Heart right ventricle (tissue), 16 donors: ENCODE results near the gene PCCA. TPM values are rescaled to one million over a fixed set of nuclear protein-coding genes. Genes with fewer than 3 reads are reported as not detected.

Source experiments
- ATAC-seq, 8 donors: fragments of 200-7000 bp; cut with Tn5 transposase; one replicate each; pipeline ENCODE4 v1.9.1; 2020; ENCODE audit warnings: mild to moderate bottlenecking in 8 of 8, moderate library complexity in 8 of 8, moderate number of reproducible peaks in 1 of 8
- DNase-seq, 2 donors: peaks; one replicate each; pipeline ENCODE4 v3.0.0-alpha.2; 2020
- H3K27ac ChIP-seq, 10 donors: fragments of 200-600 bp; sonication (generic) in 2 of 10; one replicate each; pipeline versions ENCODE4 v1.5.0 to v1.8.0; 2020 to 2022; ENCODE audit warnings: mild to moderate bottlenecking in 3 of 10
- H3K27me3 ChIP-seq, 7 donors: fragments of 200-600 bp; one replicate each; pipeline ENCODE4 v1.8.0; 2021 to 2022; ENCODE audit warnings: mild to moderate bottlenecking in 2 of 7
- H3K36me3 ChIP-seq, 9 donors: fragments of 200-600 bp; sonication (generic) in 1 of 9; one replicate each; pipeline versions ENCODE4 v1.5.0 to v1.8.0; 2020 to 2022; ENCODE audit warnings: mild to moderate bottlenecking in 2 of 9
- H3K4me1 ChIP-seq, 9 donors: fragments of 200-600 bp; sonication (generic) in 1 of 9; one replicate each; pipeline versions ENCODE4 v1.5.0 to v1.8.0; 2020 to 2022; ENCODE audit warnings: mild to moderate bottlenecking in 4 of 9
- H3K4me3 ChIP-seq, 10 donors: fragments of 200-600 bp; sonication (generic) in 2 of 10; one replicate each; pipeline versions ENCODE4 v1.5.0 to v1.8.0; 2020 to 2022; ENCODE audit warnings: mild to moderate bottlenecking in 7 of 10, moderate library complexity in 2 of 10
- H3K9me3 ChIP-seq, 11 donors: fragments of 200-600 bp in 10 of 11; sonication (generic) in 2 of 11; one replicate each; pipeline versions ENCODE4 v1.5.0 to v1.8.0; 2013 to 2022; ENCODE audit warnings: mild to moderate bottlenecking in 2 of 11, control low read depth in 1 of 11, moderate library complexity in 1 of 11
- WGBS, 2 donors: extraction: QIAGEN DNeasy Blood & Tissue Kit; methylation state at CpG; one replicate each; pipeline ENCODE4 v1.1.7; 2013; ENCODE audit warnings: inconsistent platforms in 1 of 2; 5-methylcytosine and 5-hydroxymethylcytosine counted together
- intact Hi-C, 10 donors: fragments of 100-400 bp; cut with DNase I; formaldehyde crosslinking; loops; one replicate each; pipeline versions ENCODE4 v1.11.1 to v1.14.2; 2022
- polyA plus RNA-seq, 2 donors: library from polyadenylated mRNA; stranded (reverse); fragments of 200-250 nt; gene quantifications; one replicate each; pipeline ENCODE4 v1.2.3, GENCODE V29; 2013
- total RNA-seq, 10 donors: library from RNA; stranded (reverse); fragmentation: NEBNext Ultra II Directional in 3 of 10; extraction: Animal tissue kit (Norgen Biotek cat#: 25700) in 3 of 10; gene quantifications; one replicate each; pipeline versions ENCODE4 v1.2.1 to v1.2.4, GENCODE V29; 2021 to 2023
- TF ChIP-seq, protein P1 (sequence below), 9 donors: fragments of 200-600 bp; sonication (generic) in 2 of 9; IDR thresholded peaks; one replicate each; pipeline versions ENCODE4 v1.5.0 to v1.8.0; 2021 to 2022; ENCODE audit warnings: antibody characterized with exemption in 9 of 9, mild to moderate bottlenecking in 5 of 9, moderate library complexity in 1 of 9
- donor health status: Arrhythmogenic right ventricular cardiomyopathy.
- donor health status: ischemic (EF 13 %, LVEDD 7.1; RV severe dilation, severe dysfunction).
- donor health status: healthy with polysubstance abuse.
- donor health status: DM: no; HTN: yes; CAD: no.
- donor health status: DM: no; HTN: no; CAD: no.
- donor health status: ischemic (EF 25% LVEDD 6.9; RV normal size, moderate dysfunction).
- donor health status: ischemic (EF 25% LVEDD 5.7; RV mildly dilated, moderate dysfunction).
- donor health status: healthy.
- donor health status: DM: yes; HTN: yes; CAD: no.
- donor health status: Ischemic cardiomyopathy.
- donor health status: ischemic (EF 35%, LVEDD 5.7; RV mildly dilated, moderate dysfunction).
- donor health status: nonischemic (EF 11% LVEDD 7.7; RV severe dilation, severe dysfunction).
- donor health status: DM: yes; HTN: yes; CAD: no.
- donor health status: PGD.
- donor health status: ischemic (EF 29% LVEDD 5.4; RV normal size, mild dysfunction).
- donor health status: nonischemic (EF 23%, LVEDD 6.1; RV moderate dilation, normal function).

PCCA gene
- total and polyA plus RNA-seq, 12 donors = 21.2 to 71.9 (median 60.7) TPM

DNA sequence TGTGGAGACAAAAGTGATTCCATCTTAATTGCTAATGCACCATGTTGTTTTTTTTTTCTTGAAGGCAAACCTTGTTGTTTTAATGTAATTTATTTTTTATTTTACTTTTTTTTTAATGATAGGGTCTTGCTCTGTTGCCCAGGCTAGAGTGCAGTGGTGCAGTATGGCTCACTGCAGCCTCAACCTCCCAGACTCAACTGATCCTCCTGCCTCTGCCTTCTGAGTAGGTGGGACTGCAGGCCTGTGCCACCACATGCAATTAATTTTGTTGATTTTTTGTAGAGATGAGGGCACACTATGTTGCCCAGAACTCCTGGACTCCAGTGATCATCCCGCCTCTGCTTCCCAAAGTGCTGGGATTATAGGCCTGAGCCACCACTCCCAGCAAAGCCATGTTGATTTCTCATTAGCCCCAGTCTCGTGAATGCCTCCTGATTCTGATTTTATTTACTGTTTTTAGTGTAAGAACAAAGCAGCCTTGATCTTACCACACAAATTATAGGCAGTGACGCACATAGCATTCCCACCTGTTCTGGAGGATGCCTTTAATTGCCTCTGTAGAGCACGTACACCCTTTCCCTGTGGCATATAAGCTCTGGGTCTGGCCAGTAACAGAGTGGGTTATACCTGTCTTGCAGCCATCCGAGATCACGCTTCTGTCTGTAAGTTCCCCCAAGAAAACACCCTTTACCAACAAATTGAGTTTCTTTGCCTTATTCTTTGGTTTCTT lies 349.3 kb downstream of the PCCA start:
- Histone ChIP-seq H3K36me3 (peaks cover 0 to 8% (median 0%) of the 10 kb centered on the region in 9 donors), H3K9me3 (no peaks in the 10 kb centered on the region), H3K27me3 (no peaks in the 10 kb centered on the region), H3K4me3 (no peak overlapping the region), H3K27ac (no peak overlapping the region), H3K4me1 (peaks cover 0 to 18% (median 9%) of the 10 kb centered on the region in 9 donors)
- intact Hi-C loops = no loop called here
- 96 to 97% methylated on average over 6 of the region's 6 CpGs for WGBS, 2 donors
- TF ChIP-seq, protein P1, sequence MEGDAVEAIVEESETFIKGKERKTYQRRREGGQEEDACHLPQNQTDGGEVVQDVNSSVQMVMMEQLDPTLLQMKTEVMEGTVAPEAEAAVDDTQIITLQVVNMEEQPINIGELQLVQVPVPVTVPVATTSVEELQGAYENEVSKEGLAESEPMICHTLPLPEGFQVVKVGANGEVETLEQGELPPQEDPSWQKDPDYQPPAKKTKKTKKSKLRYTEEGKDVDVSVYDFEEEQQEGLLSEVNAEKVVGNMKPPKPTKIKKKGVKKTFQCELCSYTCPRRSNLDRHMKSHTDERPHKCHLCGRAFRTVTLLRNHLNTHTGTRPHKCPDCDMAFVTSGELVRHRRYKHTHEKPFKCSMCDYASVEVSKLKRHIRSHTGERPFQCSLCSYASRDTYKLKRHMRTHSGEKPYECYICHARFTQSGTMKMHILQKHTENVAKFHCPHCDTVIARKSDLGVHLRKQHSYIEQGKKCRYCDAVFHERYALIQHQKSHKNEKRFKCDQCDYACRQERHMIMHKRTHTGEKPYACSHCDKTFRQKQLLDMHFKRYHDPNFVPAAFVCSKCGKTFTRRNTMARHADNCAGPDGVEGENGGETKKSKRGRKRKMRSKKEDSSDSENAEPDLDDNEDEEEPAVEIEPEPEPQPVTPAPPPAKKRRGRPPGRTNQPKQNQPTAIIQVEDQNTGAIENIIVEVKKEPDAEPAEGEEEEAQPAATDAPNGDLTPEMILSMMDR (IDR thresholded peaks at IDR 0.05) = no peak
- DNase-seq (no peak), ATAC-seq (no peak)

DNA sequence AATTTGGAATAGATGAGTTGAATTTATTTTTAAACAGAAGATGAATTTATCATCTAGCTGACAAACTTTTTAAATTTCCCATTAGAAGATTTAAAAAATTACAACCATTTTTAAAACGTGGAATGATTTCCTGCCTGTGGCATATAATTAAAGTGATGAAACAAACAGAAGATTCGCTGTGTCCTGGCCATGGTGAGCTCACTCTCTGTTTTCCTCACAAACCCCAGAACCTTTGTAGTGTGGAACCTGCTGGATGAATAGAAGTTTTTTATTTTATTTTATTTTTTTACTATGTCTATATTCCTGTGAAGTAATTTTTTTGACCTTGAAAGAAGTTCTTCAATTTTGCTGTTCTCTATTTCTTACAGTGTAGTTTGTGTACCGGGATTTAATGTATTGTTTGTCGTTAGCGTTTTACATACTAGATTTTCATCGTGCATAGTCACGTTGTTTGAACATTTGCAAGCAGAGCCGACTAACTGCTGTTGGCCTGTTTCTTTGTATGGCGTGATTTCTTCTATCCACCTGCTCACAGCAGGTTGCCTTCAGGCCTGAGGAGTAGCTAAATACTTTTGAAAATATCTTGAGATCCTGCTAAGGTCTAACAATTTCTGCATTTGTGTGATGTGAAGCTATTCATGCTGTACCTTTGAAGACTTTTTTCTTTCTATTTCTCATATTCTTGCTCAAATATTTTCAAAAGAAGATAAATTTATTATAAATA lies 350.5 kb downstream of the PCCA start:
- Histone ChIP-seq H3K4me3 (no peak overlapping the region), H3K36me3 (peaks cover 0 to 8% (median 0%) of the 10 kb centered on the region in 9 donors), H3K27ac (no peak overlapping the region), H3K27me3 (no peaks in the 10 kb centered on the region), H3K9me3 (no peaks in the 10 kb centered on the region), H3K4me1 (peaks cover 0 to 18% (median 9%) of the 10 kb centered on the region in 9 donors)
- intact Hi-C loops = no loop called here
- WGBS, 2 donors = 87% methylated on average over 9 of the region's 9 CpGs
- TF ChIP-seq, protein P1 (IDR thresholded peaks at IDR 0.05) = no peak
- DNase-seq = no peak
- no peak for ATAC-seq

DNA sequence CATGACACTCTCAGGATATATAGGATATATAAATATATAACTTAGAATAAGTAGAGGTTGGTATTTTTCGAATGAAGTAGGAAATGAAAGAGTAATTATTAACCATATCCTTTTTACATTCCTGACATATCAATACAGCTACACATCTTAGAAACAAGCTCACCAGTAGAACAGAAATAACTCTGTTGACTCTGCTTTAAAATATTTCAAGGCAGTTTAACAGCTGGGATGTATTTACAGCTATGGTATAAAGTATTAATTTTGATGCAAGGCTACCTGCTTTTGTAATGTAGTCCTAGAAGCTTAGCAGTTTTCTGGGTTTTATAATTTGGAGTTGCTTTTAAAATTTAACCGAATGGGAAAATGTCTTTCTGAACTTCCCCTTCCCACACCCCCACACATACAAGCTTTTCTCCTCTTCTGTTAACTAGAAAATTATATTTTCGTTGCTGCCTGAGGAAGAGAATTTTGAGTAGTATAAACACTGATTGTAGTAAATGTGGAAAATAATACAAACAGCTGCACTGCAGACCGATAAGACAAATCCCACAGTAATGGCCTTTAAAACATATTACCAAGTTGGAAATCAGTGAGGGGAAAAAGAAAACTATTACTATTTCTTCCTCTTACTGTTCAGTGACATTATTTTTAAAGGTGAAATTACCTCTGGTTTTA lies 352.0 kb downstream of the PCCA start:
- intact Hi-C loops = no loop called here
- DNase-seq (no peak), ATAC-seq (peak in 4 of 8 donors; percentile 22 to 76 (median 50))
- no peak overlapping the region for H3K4me3 ChIP-seq
- H3K27me3 ChIP-seq = no peaks in the 10 kb centered on the region
- H3K36me3 ChIP-seq = no peaks in the 10 kb centered on the region
- 43 to 50% methylated on average over 4 of the region's 4 CpGs for WGBS, 2 donors
- TF ChIP-seq, protein P1 (IDR thresholded peaks at IDR 0.05) = no peak
- peaks cover 0 to 18% (median 9%) of the 10 kb centered on the region in 9 donors for H3K4me1 ChIP-seq
- H3K27ac ChIP-seq = peak overlapping the region in 3 of 10 donors; percentile 23 to 56 (median 27)
- no peaks in the 10 kb centered on the region for H3K9me3 ChIP-seq

DNA sequence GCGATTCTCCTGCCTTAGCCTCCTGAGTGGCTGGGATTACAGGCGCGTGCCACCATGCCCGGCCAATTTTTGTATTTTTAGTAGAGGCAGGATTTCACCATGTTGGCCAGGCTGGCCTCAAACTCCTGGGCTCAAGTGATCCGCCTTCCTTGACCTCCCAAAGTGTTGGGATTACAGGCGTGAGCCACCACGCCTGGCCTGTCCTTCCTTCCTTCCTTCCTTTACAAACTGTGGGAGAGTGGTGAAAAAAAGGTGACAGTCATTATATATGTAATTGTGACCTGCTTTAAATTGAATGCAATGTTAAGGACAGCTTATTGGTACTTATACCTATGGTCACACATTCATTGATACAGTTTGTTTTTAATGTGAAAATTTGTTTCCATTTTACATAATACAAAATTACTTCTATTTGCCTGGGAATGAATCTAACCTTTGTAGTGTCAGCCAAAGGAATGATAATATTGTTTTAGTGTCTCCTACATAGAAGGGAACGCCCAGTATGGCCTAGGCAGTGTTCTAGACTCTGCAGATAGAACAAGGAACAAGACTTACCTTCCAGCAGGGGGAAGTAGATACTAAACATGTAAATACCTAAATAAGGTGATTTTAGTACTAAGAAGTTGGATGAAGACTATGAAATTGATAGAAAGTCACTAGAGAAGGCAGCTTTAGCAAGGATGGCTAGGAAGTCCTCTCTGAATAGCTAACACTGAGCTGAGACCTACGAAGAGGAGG lies 353.4 kb downstream of the PCCA start:
- 91 to 92% methylated on average over 9 of the region's 9 CpGs for WGBS, 2 donors
- DNase-seq (no peak), ATAC-seq (no peak)
- intact Hi-C loops = no loop called here
- TF ChIP-seq, protein P1 (IDR thresholded peaks at IDR 0.05) = no peak
- Histone ChIP-seq H3K27me3 (no peaks in the 10 kb centered on the region), H3K36me3 (peaks cover 0 to 4% (median 0%) of the 10 kb centered on the region in 9 donors), H3K4me1 (peaks cover 0 to 18% (median 9%) of the 10 kb centered on the region in 9 donors), H3K4me3 (no peak overlapping the region), H3K27ac (peak overlapping the region in 2 of 10 donors; percentile 0 to 56), H3K9me3 (no peaks in the 10 kb centered on the region)
